WTC11 (cell line): Measurements from ENCODE around the gene HIBADH. TPM values are rescaled to one million over a fixed set of nuclear protein-coding genes. Genes with fewer than 3 reads are reported as not detected.

Source experiments
- ATAC-seq: fragments of 200-7000 bp; cut with Tn5 transposase; 2 replicates; pipeline ENCODE4 v1.10.0; 2021; ENCODE audit warnings: mild to moderate bottlenecking, moderate library complexity
- CTCF ChIA-PET: fragments of 300-600 bp; sonication (Branson Sonifier 250); formaldehyde crosslinking; loops from one replicate; lab custom pipeline; 2021; ENCODE audit warnings: antibody characterized with exemption; lab: Charles Lee
- POLR2A ChIA-PET: fragments of 350-600 bp; sonication (Branson Sonifier 250); formaldehyde crosslinking; loops from one replicate; lab custom pipeline; 2021; ENCODE audit warnings: antibody characterized with exemption; lab: Charles Lee
- DNase-seq: peaks from one replicate; pipeline ENCODE4 v3.0.0; 2021; ENCODE audit warnings: low spot score
- H3K27ac Mint-ChIP-seq: 2 replicates; pipeline ENCODE4 v1.8.0; 2021; ENCODE audit warnings: mixed read lengths
- H3K27me3 Mint-ChIP-seq: 2 replicates; pipeline ENCODE4 v1.8.0; 2021; ENCODE audit warnings: low read depth, mild to moderate bottlenecking, moderate library complexity, mixed read lengths
- H3K36me3 Mint-ChIP-seq: 2 replicates; pipeline ENCODE4 v1.8.0; 2021; ENCODE audit warnings: mixed read lengths
- H3K4me1 Mint-ChIP-seq: 2 replicates; pipeline ENCODE4 v1.8.0; 2022; ENCODE audit warnings: mixed read lengths
- H3K4me3 Mint-ChIP-seq: 2 replicates; pipeline ENCODE4 v1.8.0; 2021; ENCODE audit warnings: mild to moderate bottlenecking, moderate library complexity, mixed read lengths
- H3K9me3 Mint-ChIP-seq: 2 replicates; pipeline ENCODE4 v1.8.0; 2021; ENCODE audit warnings: mixed read lengths
- ATF1 ChIP-seq: sonication (generic); formaldehyde crosslinking; IDR thresholded peaks from 2 replicates; pipeline ENCODE4 v1.8.1; 2023; ENCODE audit warnings: mild to moderate bottlenecking, moderate library complexity, missing genetic modification reagents
- CREM ChIP-seq: sonication (generic); formaldehyde crosslinking; IDR thresholded peaks from 2 replicates; pipeline ENCODE4 v1.8.1; 2022; ENCODE audit warnings: mild to moderate bottlenecking, missing genetic modification reagents, moderate library complexity
- EMX1 ChIP-seq: fragments of 250-450 bp; sonication (Bioruptor Pico); IDR thresholded peaks from 2 replicates; pipeline ENCODE4 v1.8.0; 2021; ENCODE audit warnings: mild to moderate bottlenecking
- FOXP1 ChIP-seq: sonication (generic); formaldehyde crosslinking; IDR thresholded peaks from 2 replicates; pipeline ENCODE4 v1.8.0; 2022; ENCODE audit warnings: missing genetic modification reagents, mild to moderate bottlenecking, moderate library complexity, borderline replicate concordance
- GABPB1 ChIP-seq: sonication (generic); formaldehyde crosslinking; IDR thresholded peaks from 2 replicates; pipeline ENCODE4 v1.8.1; 2023; ENCODE audit warnings: mild to moderate bottlenecking, missing genetic modification reagents
- IRF2 ChIP-seq: sonication (generic); formaldehyde crosslinking; IDR thresholded peaks from 2 replicates; pipeline ENCODE4 v1.8.0; 2022; ENCODE audit warnings: low read depth, missing genetic modification reagents, borderline replicate concordance
- JUN ChIP-seq: sonication (generic); formaldehyde crosslinking; IDR thresholded peaks from 2 replicates; pipeline ENCODE4 v1.8.0; 2023; ENCODE audit warnings: mild to moderate bottlenecking, missing genetic modification reagents
- NFYB ChIP-seq: sonication (generic); formaldehyde crosslinking; conservative IDR thresholded peaks from 2 replicates; pipeline ENCODE4 v1.8.0; 2022; ENCODE audit warnings: low read depth, missing genetic modification reagents
- RORB ChIP-seq: fragments of 250-450 bp; sonication (Bioruptor Pico); IDR thresholded peaks from 2 replicates; pipeline ENCODE4 v1.9.0; 2021; ENCODE audit warnings: mild to moderate bottlenecking
- SMAD3 ChIP-seq: sonication (generic); formaldehyde crosslinking; IDR thresholded peaks from 2 replicates; pipeline ENCODE4 v1.8.0; 2022; ENCODE audit warnings: missing genetic modification reagents, mild to moderate bottlenecking, borderline replicate concordance
- SMAD4 ChIP-seq: sonication (generic); formaldehyde crosslinking; IDR thresholded peaks from 2 replicates; pipeline ENCODE4 v1.8.0; 2022; ENCODE audit warnings: mild to moderate bottlenecking, missing genetic modification reagents
- SOX15 ChIP-seq: fragments of 250-450 bp; sonication (Bioruptor Pico); IDR thresholded peaks from 2 replicates; pipeline ENCODE4 v1.9.0; 2021; ENCODE audit warnings: mild to moderate bottlenecking
- TP53 ChIP-seq: sonication (generic); formaldehyde crosslinking; IDR thresholded peaks from 2 replicates; pipeline ENCODE4 v1.8.1; 2023; ENCODE audit warnings: mild to moderate bottlenecking, missing genetic modification reagents
- ZNF219 ChIP-seq: sonication (generic); formaldehyde crosslinking; IDR thresholded peaks from 2 replicates; pipeline ENCODE4 v1.8.0; 2023; ENCODE audit warnings: missing genetic modification reagents, mild to moderate bottlenecking, borderline replicate concordance
- ZNF232 ChIP-seq: sonication (generic); formaldehyde crosslinking; IDR thresholded peaks from 2 replicates; pipeline ENCODE4 v1.8.0; 2022; ENCODE audit warnings: mild to moderate bottlenecking, missing genetic modification reagents
- ZNF263 ChIP-seq: sonication (generic); formaldehyde crosslinking; IDR thresholded peaks from 2 replicates; pipeline ENCODE4 v1.8.1; 2022; ENCODE audit warnings: low read depth, mild to moderate bottlenecking, moderate library complexity, missing genetic modification reagents
- ZNF317 ChIP-seq: sonication (generic); formaldehyde crosslinking; IDR thresholded peaks from 2 replicates; pipeline ENCODE4 v1.8.1; 2023; ENCODE audit warnings: low read depth, mild to moderate bottlenecking, moderate library complexity, missing genetic modification reagents, borderline replicate concordance
- total RNA-seq: library from RNA; stranded (reverse); gene quantifications from 3 replicates; pipeline ENCODE4 v1.2.3, GENCODE V29; 2021
- TF ChIP-seq, protein P1 (sequence below): sonication (generic); formaldehyde crosslinking; IDR thresholded peaks from 2 replicates; pipeline ENCODE4 v1.8.1; 2023; ENCODE audit warnings: mild to moderate bottlenecking, missing genetic modification reagents, borderline replicate concordance
- TF ChIP-seq, protein P2 (sequence below): sonication (generic); formaldehyde crosslinking; IDR thresholded peaks from 2 replicates; pipeline ENCODE4 v1.8.0; 2022; ENCODE audit warnings: mild to moderate bottlenecking, missing genetic modification reagents
- TF ChIP-seq, protein P3 (sequence below): sonication (generic); formaldehyde crosslinking; IDR thresholded peaks from 2 replicates; pipeline ENCODE4 v1.8.1; 2023; ENCODE audit warnings: mild to moderate bottlenecking, missing genetic modification reagents, moderate library complexity
- TF ChIP-seq, protein P4 (sequence below): sonication (generic); formaldehyde crosslinking; IDR thresholded peaks from 2 replicates; pipeline ENCODE4 v1.8.1; 2022; ENCODE audit warnings: missing genetic modification reagents, borderline replicate concordance
- TF ChIP-seq, protein P5 (sequence below): sonication (generic); formaldehyde crosslinking; IDR thresholded peaks from 2 replicates; pipeline ENCODE4 v1.8.0; 2023; ENCODE audit warnings: missing genetic modification reagents

Gene HIBADH
- total RNA-seq, 1 experiment from 2014 or later: 27.9 TPM

DNA sequence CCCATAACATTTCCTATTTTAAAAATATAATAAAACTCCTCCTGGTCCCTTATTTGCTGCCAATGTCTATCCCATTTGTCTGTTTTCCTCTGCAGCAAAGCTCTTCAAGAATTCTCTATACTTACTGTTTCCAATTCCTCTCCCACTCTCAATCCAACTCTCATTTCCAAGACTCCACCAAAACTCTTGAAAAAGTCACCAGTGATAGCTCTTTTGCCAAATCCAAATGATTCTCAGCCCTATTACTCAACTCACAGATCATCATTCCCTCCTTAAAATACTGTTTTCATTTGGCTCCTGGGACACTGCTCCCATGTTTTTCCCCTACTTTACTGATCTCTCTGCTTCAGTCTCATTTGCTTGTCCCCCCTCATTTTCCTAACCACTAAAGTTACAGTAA lies 139.4 kb downstream of the HIBADH start:
- CTCF ChIA-PET: no interaction called here
- no peak for ATAC-seq
- no peak for DNase-seq
- POLR2A ChIA-PET: no interaction called here
- Mint-ChIP-seq H3K9me3 (peaks cover 4% of the 10 kb centered on the region), H3K4me3 (no peak overlapping the region), H3K4me1 (peaks cover 8% of the 10 kb centered on the region), H3K27ac (no peak overlapping the region), H3K36me3 (peaks cover 14% of the 10 kb centered on the region), H3K27me3 (peaks cover 18% of the 10 kb centered on the region)
- TF ChIP-seq, protein P1, sequence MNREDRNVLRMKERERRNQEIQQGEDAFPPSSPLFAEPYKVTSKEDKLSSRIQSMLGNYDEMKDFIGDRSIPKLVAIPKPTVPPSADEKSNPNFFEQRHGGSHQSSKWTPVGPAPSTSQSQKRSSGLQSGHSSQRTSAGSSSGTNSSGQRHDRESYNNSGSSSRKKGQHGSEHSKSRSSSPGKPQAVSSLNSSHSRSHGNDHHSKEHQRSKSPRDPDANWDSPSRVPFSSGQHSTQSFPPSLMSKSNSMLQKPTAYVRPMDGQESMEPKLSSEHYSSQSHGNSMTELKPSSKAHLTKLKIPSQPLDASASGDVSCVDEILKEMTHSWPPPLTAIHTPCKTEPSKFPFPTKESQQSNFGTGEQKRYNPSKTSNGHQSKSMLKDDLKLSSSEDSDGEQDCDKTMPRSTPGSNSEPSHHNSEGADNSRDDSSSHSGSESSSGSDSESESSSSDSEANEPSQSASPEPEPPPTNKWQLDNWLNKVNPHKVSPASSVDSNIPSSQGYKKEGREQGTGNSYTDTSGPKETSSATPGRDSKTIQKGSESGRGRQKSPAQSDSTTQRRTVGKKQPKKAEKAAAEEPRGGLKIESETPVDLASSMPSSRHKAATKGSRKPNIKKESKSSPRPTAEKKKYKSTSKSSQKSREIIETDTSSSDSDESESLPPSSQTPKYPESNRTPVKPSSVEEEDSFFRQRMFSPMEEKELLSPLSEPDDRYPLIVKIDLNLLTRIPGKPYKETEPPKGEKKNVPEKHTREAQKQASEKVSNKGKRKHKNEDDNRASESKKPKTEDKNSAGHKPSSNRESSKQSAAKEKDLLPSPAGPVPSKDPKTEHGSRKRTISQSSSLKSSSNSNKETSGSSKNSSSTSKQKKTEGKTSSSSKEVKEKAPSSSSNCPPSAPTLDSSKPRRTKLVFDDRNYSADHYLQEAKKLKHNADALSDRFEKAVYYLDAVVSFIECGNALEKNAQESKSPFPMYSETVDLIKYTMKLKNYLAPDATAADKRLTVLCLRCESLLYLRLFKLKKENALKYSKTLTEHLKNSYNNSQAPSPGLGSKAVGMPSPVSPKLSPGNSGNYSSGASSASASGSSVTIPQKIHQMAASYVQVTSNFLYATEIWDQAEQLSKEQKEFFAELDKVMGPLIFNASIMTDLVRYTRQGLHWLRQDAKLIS (CRISPR knock-in tag): no peak
- TF ChIP-seq SMAD4 (no peak), IRF2 (no peak), GABPB1 (no peak), ZNF317 (CRISPR knock-in tag) (no peak), CREM (CRISPR knock-in tag) (no peak), ATF1 (CRISPR knock-in tag) (no peak), NFYB (CRISPR knock-in tag) (no peak)
- TF ChIP-seq, protein P2, sequence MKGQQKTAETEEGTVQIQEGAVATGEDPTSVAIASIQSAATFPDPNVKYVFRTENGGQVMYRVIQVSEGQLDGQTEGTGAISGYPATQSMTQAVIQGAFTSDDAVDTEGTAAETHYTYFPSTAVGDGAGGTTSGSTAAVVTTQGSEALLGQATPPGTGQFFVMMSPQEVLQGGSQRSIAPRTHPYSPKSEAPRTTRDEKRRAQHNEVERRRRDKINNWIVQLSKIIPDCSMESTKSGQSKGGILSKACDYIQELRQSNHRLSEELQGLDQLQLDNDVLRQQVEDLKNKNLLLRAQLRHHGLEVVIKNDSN (CRISPR knock-in tag): no peak

DNA sequence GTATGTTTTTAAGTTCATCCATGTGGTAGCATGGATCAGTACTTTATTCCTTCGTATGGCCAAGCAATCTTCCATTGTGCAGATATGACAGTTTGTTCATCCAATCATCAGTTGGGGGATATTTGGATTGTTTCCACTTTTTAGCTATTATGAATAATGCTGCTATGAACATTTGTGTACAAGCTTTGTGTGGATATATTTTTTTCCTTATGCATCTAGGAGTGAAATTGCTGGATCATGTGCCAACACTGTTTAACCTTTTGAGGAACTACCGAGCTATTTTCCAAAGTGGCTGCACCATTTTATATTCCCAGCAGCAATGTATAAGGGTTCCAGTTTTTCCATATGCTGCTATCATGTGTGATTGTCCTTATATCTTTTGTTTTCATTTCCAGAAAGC lies 140.1 kb downstream of the HIBADH start:
- ChIA-PET POLR2A (no interaction called here), CTCF (no interaction called here)
- Mint-ChIP-seq H3K9me3 (peaks cover 4% of the 10 kb centered on the region), H3K36me3 (peaks cover 10% of the 10 kb centered on the region), H3K4me3 (no peak overlapping the region), H3K27me3 (peaks cover 25% of the 10 kb centered on the region), H3K27ac (no peak overlapping the region), H3K4me1 (peaks cover 8% of the 10 kb centered on the region)
- TF ChIP-seq EMX1 (CRISPR knock-in tag): no peak
- TF ChIP-seq ZNF232 (CRISPR knock-in tag): no peak
- no peak for TF ChIP-seq RORB (CRISPR knock-in tag)
- TF ChIP-seq JUN (CRISPR knock-in tag): no peak
- no peak for TF ChIP-seq FOXP1
- TF ChIP-seq SOX15 (CRISPR knock-in tag): no peak
- TF ChIP-seq, protein P3, sequence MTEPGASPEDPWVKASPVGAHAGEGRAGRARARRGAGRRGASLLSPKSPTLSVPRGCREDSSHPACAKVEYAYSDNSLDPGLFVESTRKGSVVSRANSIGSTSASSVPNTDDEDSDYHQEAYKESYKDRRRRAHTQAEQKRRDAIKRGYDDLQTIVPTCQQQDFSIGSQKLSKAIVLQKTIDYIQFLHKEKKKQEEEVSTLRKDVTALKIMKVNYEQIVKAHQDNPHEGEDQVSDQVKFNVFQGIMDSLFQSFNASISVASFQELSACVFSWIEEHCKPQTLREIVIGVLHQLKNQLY (CRISPR knock-in tag): no peak
- TF ChIP-seq, protein P4, sequence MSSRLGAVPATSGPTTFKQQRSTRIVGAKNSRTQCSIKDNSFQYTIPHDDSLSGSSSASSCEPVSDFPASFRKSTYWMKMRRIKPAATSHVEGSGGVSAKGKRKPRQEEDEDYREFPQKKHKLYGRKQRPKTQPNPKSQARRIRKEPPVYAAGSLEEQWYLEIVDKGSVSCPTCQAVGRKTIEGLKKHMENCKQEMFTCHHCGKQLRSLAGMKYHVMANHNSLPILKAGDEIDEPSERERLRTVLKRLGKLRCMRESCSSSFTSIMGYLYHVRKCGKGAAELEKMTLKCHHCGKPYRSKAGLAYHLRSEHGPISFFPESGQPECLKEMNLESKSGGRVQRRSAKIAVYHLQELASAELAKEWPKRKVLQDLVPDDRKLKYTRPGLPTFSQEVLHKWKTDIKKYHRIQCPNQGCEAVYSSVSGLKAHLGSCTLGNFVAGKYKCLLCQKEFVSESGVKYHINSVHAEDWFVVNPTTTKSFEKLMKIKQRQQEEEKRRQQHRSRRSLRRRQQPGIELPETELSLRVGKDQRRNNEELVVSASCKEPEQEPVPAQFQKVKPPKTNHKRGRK (CRISPR knock-in tag): no peak
- TF ChIP-seq GABPB1: no peak
- TF ChIP-seq ZNF219 (CRISPR knock-in tag): no peak
- no peak for TF ChIP-seq TP53 (CRISPR knock-in tag)
- TF ChIP-seq SMAD3 (CRISPR knock-in tag): no peak
- TF ChIP-seq, protein P1 (CRISPR knock-in tag): no peak
- no peak for TF ChIP-seq SMAD4
- TF ChIP-seq, protein P5, sequence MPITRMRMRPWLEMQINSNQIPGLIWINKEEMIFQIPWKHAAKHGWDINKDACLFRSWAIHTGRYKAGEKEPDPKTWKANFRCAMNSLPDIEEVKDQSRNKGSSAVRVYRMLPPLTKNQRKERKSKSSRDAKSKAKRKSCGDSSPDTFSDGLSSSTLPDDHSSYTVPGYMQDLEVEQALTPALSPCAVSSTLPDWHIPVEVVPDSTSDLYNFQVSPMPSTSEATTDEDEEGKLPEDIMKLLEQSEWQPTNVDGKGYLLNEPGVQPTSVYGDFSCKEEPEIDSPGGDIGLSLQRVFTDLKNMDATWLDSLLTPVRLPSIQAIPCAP: no peak
- no peak for TF ChIP-seq ZNF263 (CRISPR knock-in tag)
- ATAC-seq: no peak
- no peak for DNase-seq
